PC-3 (cell line): ENCODE measurements around the gene INAVA. TPM values are rescaled to one million over a fixed set of nuclear protein-coding genes. Genes with fewer than 3 reads are reported as not detected.

ENCODE experiments used
- ATAC-seq: fragments of 200-7000 bp; cut with Tn5 transposase; 2 replicates; pipeline ENCODE4 v1.9.1; 2020; ENCODE audit warnings: mild to moderate bottlenecking, moderate library complexity
- BruUV-seq: library from RNA; stranded (reverse); fragments of 400-500 nt; replicated peaks from 2 replicates; lab custom pipeline; 2021; lab: Mats Ljungman, UMichigan
- CTCF ChIA-PET: fragments of 300-600 bp; sonication (Branson Sonifier 250); formaldehyde crosslinking; loops from one replicate; lab custom pipeline; 2022; ENCODE audit warnings: antibody characterized with exemption; lab: Charles Lee
- POLR2A ChIA-PET: fragments of 300-600 bp; sonication (Branson Sonifier 250); formaldehyde crosslinking; loops from one replicate; lab custom pipeline; 2022; ENCODE audit warnings: antibody characterized with exemption; ENCODE audit not compliant: unreplicated experiment; lab: Charles Lee
- DNase-seq: peaks from one replicate; pipeline ENCODE4 v3.0.0-alpha.2; 2015
- H2AFZ ChIP-seq: fragments of 300-600 bp; sonication (generic); 2 replicates; pipeline ENCODE4 v1.6.0; 2016; ENCODE audit warnings: antibody characterized with exemption, low read length
- H3F3A ChIP-seq: fragments of 300-600 bp; sonication (generic); one replicate; pipeline ENCODE4 v1.6.0; 2017; ENCODE audit warnings: antibody characterized with exemption, low read length, control low read depth, mild to moderate bottlenecking; ENCODE audit not compliant: unreplicated experiment
- H3K27ac ChIP-seq: fragments of 300-600 bp; sonication (generic); 2 replicates; pipeline ENCODE4 v1.5.1; 2016; ENCODE audit warnings: mild to moderate bottlenecking, low read length
- H3K27me3 ChIP-seq: fragments of 300-600 bp; sonication (generic); 2 replicates; pipeline ENCODE4 v1.6.1; 2016; ENCODE audit warnings: low read length, mixed read lengths
- H3K36me3 ChIP-seq: fragments of 300-600 bp; sonication (generic); 2 replicates; pipeline ENCODE4 v1.6.1; 2016; ENCODE audit warnings: low read depth, mixed run types, low read length, mixed read lengths
- H3K4me1 ChIP-seq: fragments of 300-600 bp; sonication (generic); 2 replicates; pipeline ENCODE4 v1.5.1; 2016; ENCODE audit warnings: low read length; ENCODE audit not compliant: insufficient read depth
- H3K4me2 ChIP-seq: fragments of 300-600 bp; sonication (generic); 2 replicates; pipeline ENCODE4 v1.6.0; 2016; ENCODE audit warnings: low read length
- H3K4me3 ChIP-seq: fragments of 300-600 bp; sonication (generic); 2 replicates; pipeline ENCODE4 v1.5.1; 2016; ENCODE audit warnings: mild to moderate bottlenecking, low read length, mixed read lengths
- H3K79me2 ChIP-seq: fragments of 300-600 bp; sonication (generic); 2 replicates; pipeline ENCODE4 v1.6.1; 2017; ENCODE audit warnings: low read length, mixed read lengths
- H3K9ac ChIP-seq: fragments of 300-600 bp; sonication (generic); 2 replicates; pipeline ENCODE4 v1.6.0; 2016; ENCODE audit warnings: mild to moderate bottlenecking, low read length
- H3K9me2 ChIP-seq: fragments of 300-600 bp; sonication (generic); replicated peaks from 2 replicates; pipeline ENCODE4 v1.6.1; 2016; ENCODE audit warnings: mixed run types, low read length, mixed read lengths
- H3K9me3 ChIP-seq: fragments of 300-600 bp; sonication (generic); 2 replicates; pipeline ENCODE4 v1.6.1; 2016; ENCODE audit warnings: low read length, mixed read lengths
- H4K20me1 ChIP-seq: fragments of 300-600 bp; sonication (generic); 2 replicates; pipeline ENCODE4 v1.6.1; 2016; ENCODE audit warnings: low read length, mixed read lengths
- EZH2 ChIP-seq: fragments of 300-600 bp; sonication (generic); IDR thresholded peaks from one replicate; pipeline ENCODE4 v1.6.1; 2017; ENCODE audit warnings: antibody characterized with exemption, mild to moderate bottlenecking, low read length; ENCODE audit not compliant: unreplicated experiment
- EZH2phosphoT487 ChIP-seq: fragments of 300-600 bp; sonication (generic); IDR thresholded peaks from 2 replicates; pipeline ENCODE4 v1.6.1; 2018; ENCODE audit warnings: mild to moderate bottlenecking, antibody characterized with exemption, low read length, borderline replicate concordance
- intact Hi-C: fragments of 100-400 bp; cut with micrococcal nuclease; formaldehyde crosslinking; loops from 2 replicates; pipeline ENCODE4 v1.9.0; 2023
- total RNA-seq: library from RNA; depleted of rRNA; stranded (reverse); fragments of >200 nt; gene quantifications from 2 replicates; pipeline ENCODE4 v1.2.3, GENCODE V29; 2014
- TF ChIP-seq, protein P1 (sequence below): fragments of 300-600 bp; sonication (generic); conservative IDR thresholded peaks from 2 replicates; pipeline ENCODE4 v1.5.1; 2017; ENCODE audit warnings: antibody characterized with exemption, low read depth, mild to moderate bottlenecking, low read length

The INAVA gene
- total RNA-seq, 1 experiment from 2014 or later, result 102 TPM

- TF ChIP-seq, protein P1, sequence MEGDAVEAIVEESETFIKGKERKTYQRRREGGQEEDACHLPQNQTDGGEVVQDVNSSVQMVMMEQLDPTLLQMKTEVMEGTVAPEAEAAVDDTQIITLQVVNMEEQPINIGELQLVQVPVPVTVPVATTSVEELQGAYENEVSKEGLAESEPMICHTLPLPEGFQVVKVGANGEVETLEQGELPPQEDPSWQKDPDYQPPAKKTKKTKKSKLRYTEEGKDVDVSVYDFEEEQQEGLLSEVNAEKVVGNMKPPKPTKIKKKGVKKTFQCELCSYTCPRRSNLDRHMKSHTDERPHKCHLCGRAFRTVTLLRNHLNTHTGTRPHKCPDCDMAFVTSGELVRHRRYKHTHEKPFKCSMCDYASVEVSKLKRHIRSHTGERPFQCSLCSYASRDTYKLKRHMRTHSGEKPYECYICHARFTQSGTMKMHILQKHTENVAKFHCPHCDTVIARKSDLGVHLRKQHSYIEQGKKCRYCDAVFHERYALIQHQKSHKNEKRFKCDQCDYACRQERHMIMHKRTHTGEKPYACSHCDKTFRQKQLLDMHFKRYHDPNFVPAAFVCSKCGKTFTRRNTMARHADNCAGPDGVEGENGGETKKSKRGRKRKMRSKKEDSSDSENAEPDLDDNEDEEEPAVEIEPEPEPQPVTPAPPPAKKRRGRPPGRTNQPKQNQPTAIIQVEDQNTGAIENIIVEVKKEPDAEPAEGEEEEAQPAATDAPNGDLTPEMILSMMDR, result no peak
- TF ChIP-seq EZH2 (no peak), EZH2phosphoT487 (no peak)
- Histone ChIP-seq H3K9ac (no peak overlapping the region), H3K79me2 (no peaks in the 10 kb centered on the region), H3K36me3 (peaks cover 10% of the 10 kb centered on the region; the same call in 1 of the 2 replicates), H3F3A (no peaks in the 10 kb centered on the region), H3K4me1 (no peaks in the 10 kb centered on the region), H3K27ac (no peak overlapping the region), H3K4me2 (no peak overlapping the region), H3K9me2 (no peaks in the 10 kb centered on the region), H3K4me3 (no peak overlapping the region), H4K20me1 (no peaks in the 10 kb centered on the region), H3K27me3 (peaks cover 44% of the 10 kb centered on the region), H3K9me3 (no peaks in the 10 kb centered on the region), H2AFZ (no peak overlapping the region)
- ATAC-seq (no peak), DNase-seq (no peak)
- ChIA-PET CTCF (no interaction called here), POLR2A (no interaction called here)
- intact Hi-C loops, result loop anchor here (10.0 kb wide), 1 partner anchor 183 kb away; no protein-coding TSS in a partner anchor
- no TSS peak for BruUV-seq
Observed at GRCh38 chr1:200861937-200862647, 32.6 kb upstream of the INAVA start.

- peaks cover 51% of the 10 kb centered on the region for H3K27me3 ChIP-seq
- no peaks in the 10 kb centered on the region for H3K9me2 ChIP-seq
- TF ChIP-seq EZH2phosphoT487 (no peak), EZH2 (no peak)
- TF ChIP-seq, protein P1, result no peak
- BruUV-seq, result no TSS peak
- no peak for ATAC-seq
- H3K4me1 ChIP-seq, result no peaks in the 10 kb centered on the region
- H4K20me1 ChIP-seq, result no peaks in the 10 kb centered on the region
- no peaks in the 10 kb centered on the region for H3K9me3 ChIP-seq
- no peak overlapping the region for H2AFZ ChIP-seq
- H3K4me2 ChIP-seq, result no peak overlapping the region
- DNase-seq, result no peak
- no peaks in the 10 kb centered on the region for H3K79me2 ChIP-seq
- no peak overlapping the region for H3K27ac ChIP-seq
- ChIA-PET POLR2A (no interaction called here), CTCF (no interaction called here)
- H3K4me3 ChIP-seq, result no peak overlapping the region
- intact Hi-C loops, result loop anchor here (10.0 kb wide), 1 partner anchor 182 kb away; no protein-coding TSS in a partner anchor
- H3K9ac ChIP-seq, result no peak overlapping the region
- no peaks in the 10 kb centered on the region for H3F3A ChIP-seq
- peaks cover 3% of the 10 kb centered on the region; the same call in 1 of the 2 replicates for H3K36me3 ChIP-seq
Observed at GRCh38 chr1:200862713-200863415, 31.8 kb upstream of the INAVA start.
